HCT116 (cell line): ENCODE results near the gene HORMAD2.

Experiments used
- CTCF ChIP-seq, 3 experiments: fragments of 200-600 bp in 1 of 3; sonication (generic) in 1 of 3; IDR thresholded peaks in 2 of 3; conservative IDR thresholded peaks in 1 of 3; 2 replicates each; pipeline ENCODE4 v1.5.1; 2012 to 2017; ENCODE audit warnings: low read depth in 2 of 3, low read length in 2 of 3, antibody characterized with exemption in 1 of 3, borderline replicate concordance in 1 of 3, control low read depth in 1 of 3, mild to moderate bottlenecking in 1 of 3, mixed read lengths in 1 of 3, mixed run types in 1 of 3, moderate library complexity in 1 of 3; ENCODE audit not compliant: insufficient read depth in 1 of 3
- EZH2 ChIP-seq: fragments of 200-600 bp; sonication (generic); IDR thresholded peaks from 2 replicates; pipeline ENCODE4 v1.6.1; 2017; ENCODE audit warnings: antibody characterized with exemption, mixed run types
- POLR2A ChIP-seq: IDR thresholded peaks from 2 replicates; pipeline ENCODE4 v1.7.0; 2011; ENCODE audit warnings: borderline replicate concordance; ENCODE audit not compliant: insufficient read depth, insufficient read length; ENCODE audit errors: extremely low read depth
- REST ChIP-seq: IDR thresholded peaks from 2 replicates; pipeline ENCODE4 v1.6.1; 2012; ENCODE audit warnings: low read depth
- ZBTB33 ChIP-seq: IDR thresholded peaks from 2 replicates; pipeline ENCODE4 v1.6.1; 2011; ENCODE audit warnings: mild to moderate bottlenecking, low read length, moderate library complexity; ENCODE audit not compliant: insufficient replicate concordance; ENCODE audit errors: extremely low read depth
- ZNF274 ChIP-seq: fragments of 200-500 bp; sonication (Bioruptor generic); IDR thresholded peaks from 2 replicates; pipeline ENCODE4 v1.6.1; 2014; ENCODE audit warnings: mild to moderate bottlenecking, low read depth, low read length, inconsistent platforms

DNA sequence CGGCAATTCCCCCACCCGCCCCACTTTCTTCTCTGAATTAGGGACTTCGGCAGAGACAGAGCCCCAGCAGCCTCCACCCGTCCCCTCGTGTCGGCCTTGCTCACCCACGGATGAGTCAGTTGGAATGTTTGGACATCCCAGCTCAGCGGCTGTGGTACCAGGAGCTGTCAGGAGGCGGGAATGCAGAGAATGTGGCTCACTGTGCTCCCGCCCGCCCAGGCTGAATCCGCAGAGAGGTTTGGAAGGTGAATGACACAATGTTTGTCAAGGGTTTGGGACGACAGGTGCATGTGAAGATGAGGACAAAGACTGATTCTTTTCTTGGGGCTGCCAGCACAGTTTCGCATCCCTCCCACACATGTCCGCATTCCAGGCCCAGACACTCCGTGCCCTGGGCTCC is 126.7 kb downstream of the HORMAD2 start:
- TF ChIP-seq EZH2 (no peak), ZBTB33 (peak; percentile 16), REST (no peak), CTCF (IDR thresholded peaks at IDR 0.05 in 2 of 3, conservative IDR thresholded peaks at IDR 0.05 in 1 of 3; ENCODE audit: borderline replicate concordance in 1 of 3, insufficient read depth in 1 of 3, low read depth in 2 of 3, low read length in 2 of 3) (no peak), POLR2A (no peak), ZNF274 (no peak)
